Measurements from ENCODE around the gene AFAP1L1.

AFAP1L1 gene

GRCh38 chr5:149288436-149288835 is 16.8 kb downstream of the AFAP1L1 start:
- DNase-seq, result no peak

- no peak for DNase-seq
These were observed 17.6 kb downstream of the AFAP1L1 start for GRCh38 chr5:149289301-149289700.

GRCh38 chr5:149294872-149295829 is 23.5 kb downstream of the AFAP1L1 start:
- DNase-seq, result no peak

- DNase-seq, result no peak
These were observed 25.8 kb downstream of the AFAP1L1 start for GRCh38 chr5:149297340-149298025.

GRCh38 chr5:149298163-149298562 is 26.5 kb downstream of the AFAP1L1 start:
- no peak for DNase-seq

- DNase-seq, result no peak
These were observed 27.3 kb downstream of the AFAP1L1 start for GRCh38 chr5:149298842-149299404.

GRCh38 chr5:149299451-149300054 is 27.9 kb downstream of the AFAP1L1 start:
- DNase-seq, result no peak

GRCh38 chr5:149300441-149300840 is 28.8 kb downstream of the AFAP1L1 start:
- DNase-seq, result no peak

- DNase-seq, result no peak
These were observed 29.5 kb downstream of the AFAP1L1 start for GRCh38 chr5:149301049-149301743.

GRCh38 chr5:149301744-149302380 is 30.2 kb downstream of the AFAP1L1 start:
- DNase-seq, result no peak

- no peak for DNase-seq
These were observed 31.0 kb downstream of the AFAP1L1 start for GRCh38 chr5:149302641-149303040.

- DNase-seq, result no peak
These were observed 31.6 kb downstream of the AFAP1L1 start for GRCh38 chr5:149303210-149303609.

- DNase-seq, result no peak
These were observed 32.8 kb downstream of the AFAP1L1 start for GRCh38 chr5:149304195-149305078.

GRCh38 chr5:149309354-149309753 is 37.7 kb downstream of the AFAP1L1 start:
- no peak for DNase-seq

- no peak for DNase-seq
These were observed 38.8 kb downstream of the AFAP1L1 start for GRCh38 chr5:149310488-149310887.

GRCh38 chr5:149310947-149311658 is 39.4 kb downstream of the AFAP1L1 start:
- DNase-seq, result no peak

- DNase-seq, result no peak
These were observed 41.6 kb downstream of the AFAP1L1 start for GRCh38 chr5:149313151-149313841.

- DNase-seq, result no peak
These were observed 43.0 kb downstream of the AFAP1L1 start for GRCh38 chr5:149314571-149315111.

GRCh38 chr5:149315753-149316152 is 44.1 kb downstream of the AFAP1L1 start:
- no peak for DNase-seq

All from stimulated activated CD4-positive, alpha-beta T cell treated with anti-CD3 and anti-CD28 coated beads, Interleukin-4, amount 100 ng/mL, for 1 hour (primary cell).